ENCODE data around the gene CFAP251.

Gene CFAP251

DNA sequence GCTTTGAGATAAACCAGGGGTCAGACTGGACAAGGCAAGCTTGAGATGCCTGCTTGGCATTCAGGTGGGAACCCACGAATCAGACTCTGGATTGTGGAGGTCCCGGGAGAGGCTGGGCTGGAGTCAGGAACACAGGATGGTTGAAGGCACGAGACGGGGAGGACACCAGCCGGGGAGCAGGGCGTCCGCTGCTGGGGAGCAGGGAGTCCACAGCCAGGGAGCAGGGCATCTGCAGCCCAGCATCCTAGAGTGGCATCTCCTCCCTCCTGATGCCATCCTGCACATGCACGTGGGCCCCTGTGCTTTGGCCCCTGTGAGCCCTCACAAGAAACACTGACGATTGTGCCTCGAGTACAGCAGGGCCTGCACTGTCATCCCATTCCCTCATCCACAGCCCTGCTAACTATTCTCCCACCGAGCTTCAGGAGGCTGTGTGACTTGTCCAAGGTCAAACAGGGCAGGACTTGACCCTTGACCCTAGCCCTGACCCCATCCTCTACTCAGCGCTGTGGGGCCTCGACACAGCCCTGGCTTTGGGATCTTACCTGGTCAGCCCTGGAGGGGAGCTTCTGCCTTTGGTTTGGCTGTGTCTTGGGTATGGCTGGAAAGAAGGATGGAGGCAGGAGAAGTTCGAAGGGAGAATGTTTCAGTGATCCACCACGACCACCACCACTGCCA lies 45.1 kb downstream of the CFAP251 start:
- in situ Hi-C loops (cut with HindIII; ENCODE audit: low sequenced_read_pairs) = loop anchor here (5.0 kb wide), 1 partner anchor 34 kb away; no protein-coding TSS in a partner anchor
- TF ChIP-seq, protein P1, sequence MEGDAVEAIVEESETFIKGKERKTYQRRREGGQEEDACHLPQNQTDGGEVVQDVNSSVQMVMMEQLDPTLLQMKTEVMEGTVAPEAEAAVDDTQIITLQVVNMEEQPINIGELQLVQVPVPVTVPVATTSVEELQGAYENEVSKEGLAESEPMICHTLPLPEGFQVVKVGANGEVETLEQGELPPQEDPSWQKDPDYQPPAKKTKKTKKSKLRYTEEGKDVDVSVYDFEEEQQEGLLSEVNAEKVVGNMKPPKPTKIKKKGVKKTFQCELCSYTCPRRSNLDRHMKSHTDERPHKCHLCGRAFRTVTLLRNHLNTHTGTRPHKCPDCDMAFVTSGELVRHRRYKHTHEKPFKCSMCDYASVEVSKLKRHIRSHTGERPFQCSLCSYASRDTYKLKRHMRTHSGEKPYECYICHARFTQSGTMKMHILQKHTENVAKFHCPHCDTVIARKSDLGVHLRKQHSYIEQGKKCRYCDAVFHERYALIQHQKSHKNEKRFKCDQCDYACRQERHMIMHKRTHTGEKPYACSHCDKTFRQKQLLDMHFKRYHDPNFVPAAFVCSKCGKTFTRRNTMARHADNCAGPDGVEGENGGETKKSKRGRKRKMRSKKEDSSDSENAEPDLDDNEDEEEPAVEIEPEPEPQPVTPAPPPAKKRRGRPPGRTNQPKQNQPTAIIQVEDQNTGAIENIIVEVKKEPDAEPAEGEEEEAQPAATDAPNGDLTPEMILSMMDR (IDR thresholded peaks at IDR 0.05; ENCODE audit: low read depth, low read length, missing control alignments) = no peak
- no peak overlapping the region for H3K4me3 ChIP-seq (ENCODE audit: low read depth, low read length)
- DNase-seq (ENCODE audit: low read depth) = no peak

DNA sequence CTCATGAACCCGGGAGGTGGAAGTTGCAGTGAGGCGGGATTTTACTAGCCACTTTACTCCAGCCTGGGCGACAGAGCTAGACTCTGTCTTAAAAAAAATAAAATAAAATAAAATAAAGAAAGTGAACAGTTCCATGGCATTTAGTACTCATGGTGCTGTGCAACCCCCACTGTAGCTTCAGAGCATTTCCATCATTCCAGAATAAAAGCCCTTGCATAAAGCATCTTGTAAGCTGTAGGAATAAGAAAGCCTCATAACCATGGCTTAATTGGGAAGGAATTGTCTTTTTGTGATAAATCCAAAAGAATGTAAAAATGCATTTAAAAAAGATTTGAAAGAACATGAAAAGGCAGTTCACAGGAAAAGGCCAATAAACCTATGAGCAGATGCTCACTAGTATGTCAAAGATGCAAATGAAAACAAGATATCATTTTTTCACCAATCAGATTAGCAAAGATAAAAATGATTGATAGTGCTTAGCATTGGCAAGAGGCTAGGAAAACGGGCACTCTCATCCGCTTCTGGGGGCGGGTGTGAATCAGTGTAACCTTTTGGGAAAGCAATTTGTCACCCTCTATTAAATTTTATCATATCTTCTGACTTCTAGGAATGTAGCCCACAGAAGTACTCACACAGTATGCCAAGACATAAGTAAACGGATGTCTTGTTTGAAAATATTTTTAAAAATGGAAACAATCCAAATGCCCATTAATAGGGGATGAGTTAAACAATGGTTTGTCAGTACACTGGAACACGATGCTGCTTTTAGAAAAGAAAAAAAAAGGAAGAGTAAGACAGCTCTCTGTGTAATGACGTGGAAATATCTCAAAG lies 46.6 kb downstream of the CFAP251 start:
- H3K4me3 ChIP-seq (ENCODE audit: low read depth, low read length) = no peak overlapping the region
- DNase-seq (ENCODE audit: low read depth) = no peak
- in situ Hi-C loops (cut with HindIII; ENCODE audit: low sequenced_read_pairs) = loop anchor here (5.0 kb wide), 1 partner anchor 32 kb away; no protein-coding TSS in a partner anchor
- TF ChIP-seq, protein P1 (IDR thresholded peaks at IDR 0.05; ENCODE audit: low read depth, low read length, missing control alignments) = no peak

DNA sequence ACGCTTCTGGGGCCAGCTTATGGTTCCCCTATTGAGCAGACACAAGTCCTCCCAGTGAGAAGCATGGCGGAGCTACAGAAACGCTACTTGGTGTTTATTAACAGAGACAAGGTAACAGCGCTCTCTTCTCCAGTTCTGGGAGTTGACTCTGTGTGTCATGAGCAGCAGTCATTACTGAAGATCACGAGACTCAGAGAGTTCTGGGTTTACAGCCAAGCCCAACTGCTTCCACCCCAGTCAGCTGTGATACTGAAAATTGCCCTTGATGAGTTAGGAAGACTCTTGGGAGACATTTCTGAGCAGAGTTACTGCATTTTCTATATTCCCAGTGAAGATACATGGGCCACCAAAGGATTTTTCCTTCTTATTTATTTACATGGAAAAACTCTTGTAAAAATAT lies 48.6 kb downstream of the CFAP251 start:
- in situ Hi-C loops (cut with HindIII; ENCODE audit: low sequenced_read_pairs) = no loop called here
- TF ChIP-seq, protein P1 (IDR thresholded peaks at IDR 0.05; ENCODE audit: low read depth, low read length, missing control alignments) = no peak
- DNase-seq (ENCODE audit: low read depth) = no peak

DNA sequence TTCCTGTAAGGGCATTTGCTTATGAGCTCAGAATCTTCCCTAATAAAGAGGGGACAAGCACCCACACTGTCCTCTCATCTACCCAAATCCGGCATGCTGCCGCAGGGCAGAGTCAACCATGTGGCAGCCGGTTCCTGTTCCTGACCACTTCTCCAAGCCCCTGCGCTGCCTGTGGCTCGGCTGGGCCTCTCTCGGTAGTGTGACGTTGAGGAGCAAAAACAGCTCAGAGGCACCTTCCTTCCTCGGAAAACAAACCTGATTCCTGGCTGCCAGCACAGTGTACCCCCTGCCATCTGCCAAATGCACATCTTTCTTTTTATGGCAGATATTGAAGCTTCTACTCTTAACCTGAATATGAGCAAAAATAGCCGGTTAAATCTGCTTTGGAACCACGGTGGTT lies 50.5 kb downstream of the CFAP251 start:
- DNase-seq (ENCODE audit: low read depth) = no peak
- TF ChIP-seq, protein P1 (IDR thresholded peaks at IDR 0.05; ENCODE audit: low read depth, low read length, missing control alignments) = no peak
- in situ Hi-C loops (cut with HindIII; ENCODE audit: low sequenced_read_pairs) = no loop called here
- H3K4me3 ChIP-seq (ENCODE audit: low read depth, low read length) = no peak overlapping the region

More for the DNA sequence above, 48.6 kb downstream of the CFAP251 start:
- H3K4me3 ChIP-seq (ENCODE audit: low read depth, low read length) = no peak overlapping the region

DNA sequence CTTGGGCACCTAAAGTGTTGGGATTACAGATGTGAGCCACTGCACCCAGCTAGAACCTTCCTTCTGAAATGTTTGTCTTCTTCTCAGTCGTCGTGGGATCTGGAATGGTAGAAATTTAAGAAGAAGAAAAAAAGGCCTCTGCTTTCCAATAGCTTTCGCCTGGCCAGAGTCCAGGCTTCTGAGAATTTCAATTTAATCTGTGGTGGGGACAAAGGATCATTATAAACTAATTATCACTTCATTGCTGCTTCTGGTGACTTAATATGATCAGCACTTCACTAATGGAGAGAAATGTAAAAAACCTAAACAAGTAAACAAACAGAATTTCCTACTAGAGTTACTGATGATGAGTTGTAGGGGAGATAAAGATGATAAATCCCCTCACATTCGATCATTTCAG lies 51.3 kb downstream of the CFAP251 start:
- no peak overlapping the region for H3K4me3 ChIP-seq (ENCODE audit: low read depth, low read length)
- DNase-seq (ENCODE audit: low read depth) = no peak
- in situ Hi-C loops (cut with HindIII; ENCODE audit: low sequenced_read_pairs) = no loop called here
- TF ChIP-seq, protein P1 (IDR thresholded peaks at IDR 0.05; ENCODE audit: low read depth, low read length, missing control alignments) = no peak

DNA sequence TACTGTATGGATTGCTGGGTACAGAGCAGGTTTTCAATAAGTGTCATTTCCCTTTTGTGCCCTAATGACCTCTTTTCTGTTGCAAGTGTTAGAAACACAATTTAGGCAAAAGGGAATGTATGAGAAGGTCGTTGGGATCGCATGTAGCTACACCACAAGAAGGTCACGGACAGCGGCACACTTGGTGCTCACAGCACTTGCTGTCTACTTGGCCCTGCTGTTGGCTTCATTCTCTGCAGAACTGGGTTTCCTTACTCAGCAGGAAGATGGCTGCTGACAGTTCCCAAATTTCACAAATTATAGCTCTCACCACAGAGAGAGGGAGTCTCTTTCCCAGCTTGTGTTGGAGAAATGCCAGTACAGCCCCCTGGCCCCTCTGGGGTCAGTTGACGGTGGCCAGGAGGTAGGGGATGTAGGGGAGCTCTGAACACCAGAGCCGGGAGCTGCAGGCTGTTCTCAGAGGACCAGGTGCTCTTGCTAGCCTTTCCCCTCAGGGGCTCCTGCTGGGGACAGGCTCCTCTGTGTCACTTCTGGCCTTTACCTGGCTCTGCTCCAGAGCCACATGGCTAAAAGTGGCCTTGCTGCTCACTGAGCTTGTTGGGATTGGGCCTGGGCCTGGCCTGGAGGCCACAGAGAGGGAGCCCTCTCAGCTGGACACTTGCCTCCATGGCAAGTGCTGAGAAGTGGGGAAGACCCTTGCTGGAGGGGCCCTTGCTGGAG lies 52.3 kb downstream of the CFAP251 start:
- H3K4me3 ChIP-seq (ENCODE audit: low read depth, low read length) = no peak overlapping the region
- TF ChIP-seq, protein P1 (IDR thresholded peaks at IDR 0.05; ENCODE audit: low read depth, low read length, missing control alignments) = no peak
- DNase-seq (ENCODE audit: low read depth) = no peak
- in situ Hi-C loops (cut with HindIII; ENCODE audit: low sequenced_read_pairs) = no loop called here
